NCI-H2171 treated with DMSO at 0.1 percent for 48 hours (cell line): Measurements from ENCODE around the gene MS4A6A.

Source experiments
- DNase-seq: peaks from one replicate; lab custom pipeline; 2025; lab: John Stamatoyannopoulos, UW

The MS4A6A gene

DNA sequence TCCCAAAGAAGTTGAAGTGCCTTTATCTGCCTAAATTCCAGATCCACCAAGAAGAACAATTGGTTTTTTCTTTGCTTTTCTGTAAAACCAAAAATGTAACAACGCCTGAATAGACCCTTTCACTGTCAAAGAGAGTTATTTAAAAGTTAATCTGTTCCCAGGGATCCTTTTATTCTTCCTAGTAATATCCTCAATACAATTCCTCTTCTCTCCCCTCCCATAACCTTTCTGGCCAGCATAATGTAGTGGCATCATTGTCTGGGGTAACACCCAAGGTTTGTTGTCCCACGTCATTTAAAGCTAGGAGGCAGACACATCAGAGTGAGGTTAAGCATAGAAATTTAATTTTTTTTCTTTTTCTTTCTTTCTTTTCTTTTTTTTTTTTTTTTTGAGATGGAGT is 54.5 kb downstream of the MS4A6A start:
- no peak for DNase-seq

DNA sequence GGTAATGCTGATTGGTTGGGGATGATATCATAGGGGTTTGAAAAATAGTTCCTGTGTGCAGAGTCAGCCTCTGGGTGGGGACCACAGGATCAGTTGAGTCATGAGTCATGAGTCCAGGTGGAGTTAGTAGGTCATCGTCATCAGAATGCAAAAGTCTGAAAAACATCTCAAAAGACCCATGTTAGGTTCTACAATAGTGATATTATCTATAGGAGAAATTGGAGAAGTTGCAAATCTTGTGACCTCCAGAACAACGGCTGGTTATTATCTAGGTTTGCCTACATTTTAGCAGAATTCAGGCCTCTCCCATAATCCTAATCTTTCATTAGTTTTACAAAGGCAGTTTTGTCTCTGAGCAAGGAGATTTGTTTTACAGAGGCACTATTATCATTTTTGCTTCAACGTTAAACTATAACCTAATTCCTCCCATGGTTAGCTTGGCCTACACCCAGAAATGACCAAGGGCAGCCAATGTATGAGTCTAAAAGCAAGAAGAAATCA is 55.5 kb downstream of the MS4A6A start:
- DNase-seq: no peak

DNA sequence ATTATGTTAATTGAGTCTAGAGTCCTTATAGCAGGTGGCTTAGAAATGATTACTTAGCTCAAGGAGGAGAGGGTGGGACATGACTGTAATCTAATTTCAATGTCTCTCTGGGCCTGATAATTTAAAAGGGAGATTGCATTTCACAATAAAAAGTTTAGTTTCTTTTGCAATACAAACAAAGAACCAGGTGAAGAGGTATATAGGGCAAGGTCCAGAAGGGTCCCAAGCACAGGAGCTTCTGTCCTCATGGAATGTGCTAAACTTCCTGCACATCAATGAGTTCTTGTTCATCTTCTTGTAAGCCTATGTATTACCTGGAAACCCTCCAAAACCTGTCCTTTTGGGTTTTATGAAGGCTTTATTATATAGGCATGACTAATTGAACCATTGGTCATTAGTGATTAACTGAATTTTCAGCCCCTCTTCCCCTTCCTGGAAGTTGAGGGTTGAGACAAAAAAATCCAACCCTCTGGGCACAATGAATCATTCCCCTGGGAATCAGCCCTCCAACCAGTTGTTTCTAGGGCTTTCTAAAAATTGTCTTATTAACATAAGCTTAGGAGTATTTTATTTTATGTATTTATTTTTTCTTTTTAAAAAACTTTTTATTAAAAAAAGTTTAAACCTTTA is 56.8 kb downstream of the MS4A6A start:
- DNase-seq: no peak

DNA sequence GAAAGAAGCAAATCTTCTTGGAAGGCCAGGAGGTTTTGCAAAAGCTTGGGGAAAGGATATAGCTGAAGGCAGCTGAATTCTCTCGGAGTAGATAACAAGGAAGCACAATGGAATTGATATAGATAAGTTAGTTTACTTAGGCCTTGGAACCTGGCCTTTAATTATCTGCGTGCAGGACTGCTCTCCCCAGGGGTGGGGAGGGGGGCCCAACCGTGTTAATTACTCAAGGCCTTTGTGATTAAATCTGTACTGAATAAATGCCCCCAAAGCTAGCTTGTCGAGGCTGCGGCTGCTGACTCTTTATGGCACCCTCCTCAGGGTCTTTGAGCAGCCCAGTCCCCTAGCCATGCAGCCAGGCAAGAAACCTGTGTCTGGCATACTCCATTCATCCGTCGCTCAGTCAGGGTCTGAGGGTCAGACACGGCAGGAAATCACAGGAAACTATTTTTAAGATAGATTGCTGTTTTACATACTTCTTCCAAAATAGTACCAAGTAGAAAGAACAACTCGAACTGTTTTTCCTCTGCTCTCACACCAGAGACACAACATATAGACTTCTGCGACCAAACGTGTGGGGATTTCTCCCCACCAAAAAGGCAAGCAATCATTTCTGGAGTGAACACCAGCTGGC is 58.0 kb downstream of the MS4A6A start:
- DNase-seq: no peak
